Breast epithelium (tissue), 4 donors: ENCODE results near the gene TFG. TPM values are rescaled to one million over a fixed set of nuclear protein-coding genes. Genes with fewer than 3 reads are reported as not detected.

Experiments
- DNase-seq, 2 donors: peaks; one replicate each; pipeline ENCODE4 v3.0.0-alpha.2; 2019; ENCODE audit warnings: low spot score in 2 of 2
- H3K27ac ChIP-seq, 2 donors: fragments of 200-600 bp; sonication (generic) in 1 of 2; one replicate each; pipeline ENCODE4 v1.5.1; 2016 to 2019; ENCODE audit warnings: mild to moderate bottlenecking in 1 of 2
- H3K27me3 ChIP-seq, 2 donors: fragments of 200-600 bp; sonication (generic) in 1 of 2; one replicate each; pipeline versions ENCODE4 v1.5.1 to v1.6.0; 2017 to 2019; ENCODE audit warnings: control low read depth in 1 of 2, mild to moderate bottlenecking in 1 of 2
- H3K36me3 ChIP-seq: fragments of 200-600 bp; one replicate; pipeline ENCODE4 v1.5.1; 2019
- H3K4me1 ChIP-seq, 2 donors: fragments of 200-600 bp; sonication (generic); one replicate each; pipeline ENCODE4 v1.5.1; 2016 to 2019; ENCODE audit warnings: control low read depth in 1 of 2
- H3K4me3 ChIP-seq, 3 donors: fragments of 200-600 bp; sonication (generic); 1 replicate in 2 of 3; 2 replicates in 1 of 3; pipeline ENCODE4 v1.5.1; 2016 to 2019; ENCODE audit warnings: mild to moderate bottlenecking in 3 of 3, moderate library complexity in 2 of 3
- H3K9me3 ChIP-seq, 2 donors: fragments of 200-600 bp; sonication (generic) in 1 of 2; one replicate each; pipeline ENCODE4 v1.5.1; 2016 to 2019; ENCODE audit warnings: control low read depth in 1 of 2
- POLR2A ChIP-seq: fragments of 450-650 bp; IDR thresholded peaks from one replicate; pipeline ENCODE4 v1.6.1; 2016; ENCODE audit warnings: antibody characterized with exemption, mild to moderate bottlenecking, moderate library complexity
- POLR2AphosphoS5 ChIP-seq, 3 donors: sonication (generic); formaldehyde crosslinking; IDR thresholded peaks; one replicate each; pipeline ENCODE4 v1.6.1; 2017; ENCODE audit warnings: antibody characterized with exemption in 3 of 3
- intact Hi-C: fragments of 100-400 bp; cut with DNase I; formaldehyde crosslinking; loops from one replicate; pipeline ENCODE4 v1.15.1; 2023; ENCODE audit warnings: low total_unique reads
- total RNA-seq, 3 donors: library from RNA; depleted of rRNA; stranded (reverse); fragments of >200 nt; gene quantifications; one replicate each; pipeline ENCODE4 v1.1.0, GENCODE V29; 2016
- TF ChIP-seq, protein P1 (sequence below), 3 donors: fragments of 450-650 bp; IDR thresholded peaks; one replicate each; pipeline ENCODE4 v1.5.1; 2016 to 2017; ENCODE audit warnings: antibody characterized with exemption in 3 of 3, mild to moderate bottlenecking in 3 of 3, moderate library complexity in 3 of 3

Gene TFG
- total RNA-seq, 3 donors from 2014 or later, result 72.4 to 77.0 (median 72.8) TPM

DNA sequence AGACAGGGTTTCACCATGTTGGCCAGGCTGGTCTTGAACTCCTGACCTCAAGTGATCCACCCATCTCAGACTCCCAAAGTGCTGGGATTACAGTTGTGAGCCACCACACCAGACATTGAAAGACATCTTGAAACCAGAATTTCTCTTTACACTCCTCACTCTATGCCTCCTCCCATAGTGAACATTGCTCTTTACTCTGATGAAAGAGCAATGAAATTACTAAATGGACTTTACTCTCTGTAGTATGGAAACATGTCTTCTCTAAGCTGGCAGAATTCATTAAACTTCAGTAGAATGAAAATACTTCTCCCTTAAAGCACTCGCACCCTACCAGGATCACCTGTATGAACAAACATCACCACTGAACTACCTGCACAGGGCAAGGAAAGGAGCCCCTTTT, 27.8 kb upstream of the TFG start:
- no peaks in the 10 kb centered on the region for H3K9me3 ChIP-seq
- H3K4me1 ChIP-seq, result no peaks in the 10 kb centered on the region
- intact Hi-C loops, result no loop called here
- no peaks in the 10 kb centered on the region for H3K36me3 ChIP-seq
- DNase-seq, result no peak
- TF ChIP-seq, protein P1, sequence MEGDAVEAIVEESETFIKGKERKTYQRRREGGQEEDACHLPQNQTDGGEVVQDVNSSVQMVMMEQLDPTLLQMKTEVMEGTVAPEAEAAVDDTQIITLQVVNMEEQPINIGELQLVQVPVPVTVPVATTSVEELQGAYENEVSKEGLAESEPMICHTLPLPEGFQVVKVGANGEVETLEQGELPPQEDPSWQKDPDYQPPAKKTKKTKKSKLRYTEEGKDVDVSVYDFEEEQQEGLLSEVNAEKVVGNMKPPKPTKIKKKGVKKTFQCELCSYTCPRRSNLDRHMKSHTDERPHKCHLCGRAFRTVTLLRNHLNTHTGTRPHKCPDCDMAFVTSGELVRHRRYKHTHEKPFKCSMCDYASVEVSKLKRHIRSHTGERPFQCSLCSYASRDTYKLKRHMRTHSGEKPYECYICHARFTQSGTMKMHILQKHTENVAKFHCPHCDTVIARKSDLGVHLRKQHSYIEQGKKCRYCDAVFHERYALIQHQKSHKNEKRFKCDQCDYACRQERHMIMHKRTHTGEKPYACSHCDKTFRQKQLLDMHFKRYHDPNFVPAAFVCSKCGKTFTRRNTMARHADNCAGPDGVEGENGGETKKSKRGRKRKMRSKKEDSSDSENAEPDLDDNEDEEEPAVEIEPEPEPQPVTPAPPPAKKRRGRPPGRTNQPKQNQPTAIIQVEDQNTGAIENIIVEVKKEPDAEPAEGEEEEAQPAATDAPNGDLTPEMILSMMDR (IDR thresholded peaks at IDR 0.05), result no peak
- TF ChIP-seq POLR2AphosphoS5 (IDR thresholded peaks at IDR 0.05) (no peak), POLR2A (no peak)
- no peak overlapping the region for H3K27ac ChIP-seq
- H3K4me3 ChIP-seq, result no peak overlapping the region
- H3K27me3 ChIP-seq, result no peaks in the 10 kb centered on the region

DNA sequence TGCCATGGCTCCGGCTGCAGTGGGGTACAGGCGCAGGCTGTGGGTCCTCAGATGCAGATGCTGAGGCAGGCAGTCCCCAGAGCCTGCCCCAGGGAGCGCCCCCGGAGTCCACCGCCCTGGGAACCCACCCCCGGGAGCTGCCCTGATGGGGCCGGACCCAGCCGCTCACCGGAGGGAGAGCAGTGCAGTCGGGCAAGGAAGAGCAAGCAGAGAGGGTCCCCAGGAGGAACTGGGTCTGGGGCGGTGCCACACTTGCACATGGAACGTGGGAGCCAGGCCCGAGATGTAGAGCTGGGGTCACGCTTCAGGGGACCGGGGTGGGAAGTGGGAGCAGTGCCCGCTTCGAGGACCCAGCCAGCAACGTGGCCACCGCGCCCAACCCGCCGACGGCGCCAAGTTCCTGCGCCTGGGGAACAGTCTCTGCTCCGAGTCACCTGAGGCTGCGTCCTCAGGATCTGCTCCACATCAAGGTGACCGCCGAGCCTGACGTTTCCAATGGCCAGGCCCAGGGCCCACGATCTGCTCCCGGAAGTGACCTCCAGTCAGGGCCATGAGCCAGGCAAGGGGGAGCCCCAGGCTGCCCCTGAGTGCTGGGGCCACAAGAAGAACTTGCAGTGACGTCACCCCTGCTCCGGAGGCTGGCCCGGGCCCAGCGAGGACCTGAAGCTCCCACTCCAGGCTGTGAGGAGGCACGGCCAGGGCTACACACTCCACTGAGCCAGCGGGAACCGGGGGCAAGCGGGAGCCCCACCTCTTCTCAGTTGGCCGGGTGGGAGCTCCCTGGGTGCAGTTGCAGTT, 27.0 kb upstream of the TFG start:
- intact Hi-C loops, result no loop called here
- no peak for DNase-seq
- TF ChIP-seq POLR2AphosphoS5 (IDR thresholded peaks at IDR 0.05) (no peak), POLR2A (no peak)
- TF ChIP-seq, protein P1 (IDR thresholded peaks at IDR 0.05), result no peak
- Histone ChIP-seq H3K4me1 (no peaks in the 10 kb centered on the region), H3K9me3 (no peaks in the 10 kb centered on the region), H3K27me3 (no peaks in the 10 kb centered on the region), H3K36me3 (no peaks in the 10 kb centered on the region), H3K4me3 (no peak overlapping the region), H3K27ac (no peak overlapping the region)

DNA sequence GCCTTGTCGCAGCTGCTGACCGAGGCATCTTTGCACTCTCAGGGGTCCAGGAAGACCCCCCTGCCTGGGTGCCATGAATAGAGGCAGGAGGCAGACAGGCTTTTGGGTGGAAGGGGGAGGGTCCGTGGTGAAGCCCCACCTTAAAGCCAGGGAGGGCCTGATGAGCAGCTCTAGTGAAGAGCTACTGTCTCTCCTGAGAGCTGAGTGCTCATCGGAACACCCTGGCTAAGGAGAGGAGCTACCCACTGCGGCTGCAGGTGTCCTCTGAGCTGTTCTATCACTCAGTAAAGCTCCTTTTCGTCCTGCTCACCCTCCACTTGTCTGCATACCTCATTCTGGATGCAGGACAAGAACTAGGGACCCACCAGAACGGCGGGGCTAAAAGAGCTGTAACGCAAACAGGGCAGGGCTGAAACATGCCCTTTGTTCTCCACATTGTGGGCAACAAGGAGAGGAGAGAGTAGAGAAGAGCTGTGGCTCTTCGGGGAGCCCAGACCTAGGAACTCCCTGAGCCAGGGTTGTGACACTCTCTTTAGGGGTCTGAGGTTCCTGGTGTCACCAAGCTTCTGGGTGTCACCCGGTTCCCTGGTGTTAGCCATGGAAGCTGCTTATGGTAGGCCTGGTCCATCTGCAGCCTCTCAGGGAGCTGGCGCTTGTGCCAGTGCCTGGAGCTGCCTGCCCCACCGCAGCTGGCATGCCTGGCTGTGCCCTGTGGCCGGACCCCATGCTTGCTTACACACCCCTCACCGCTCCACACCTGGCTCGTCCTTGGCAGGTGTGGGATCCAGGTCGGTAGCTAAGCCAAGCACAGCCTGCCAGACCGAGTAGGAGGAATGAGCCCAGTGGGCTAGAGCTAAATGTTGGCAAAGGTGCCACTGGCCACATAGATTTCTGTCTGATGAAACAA, 26.2 kb upstream of the TFG start:
- no peak for DNase-seq
- Histone ChIP-seq H3K27me3 (no peaks in the 10 kb centered on the region), H3K4me3 (no peak overlapping the region), H3K27ac (no peak overlapping the region), H3K9me3 (no peaks in the 10 kb centered on the region), H3K36me3 (no peaks in the 10 kb centered on the region), H3K4me1 (no peaks in the 10 kb centered on the region)
- TF ChIP-seq POLR2A (no peak), POLR2AphosphoS5 (IDR thresholded peaks at IDR 0.05) (no peak)
- intact Hi-C loops, result no loop called here

DNA sequence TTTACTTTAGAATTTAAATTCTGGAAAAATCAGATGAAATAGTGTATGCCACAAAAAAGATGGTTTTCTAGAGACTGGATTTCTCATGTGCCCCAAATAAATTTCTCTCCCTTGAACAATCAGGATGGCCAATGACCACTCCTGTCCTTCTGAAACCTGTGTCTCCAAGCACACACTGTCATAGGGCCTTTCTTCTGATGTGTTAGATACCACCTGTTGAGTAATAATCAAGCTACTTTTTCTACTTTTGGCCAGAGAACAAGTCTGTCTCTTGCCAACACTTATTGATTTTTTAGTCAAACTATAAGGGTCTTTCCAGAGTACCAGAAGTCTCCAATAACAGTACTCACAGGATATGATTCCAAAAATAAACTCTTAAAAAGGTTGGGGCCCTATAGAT, 16.1 kb upstream of the TFG start:
- no peaks in the 10 kb centered on the region for H3K4me1 ChIP-seq
- intact Hi-C loops, result no loop called here
- TF ChIP-seq, protein P1 (IDR thresholded peaks at IDR 0.05), result no peak
- TF ChIP-seq POLR2AphosphoS5 (IDR thresholded peaks at IDR 0.05), result no peak
- TF ChIP-seq POLR2A, result no peak
- no peaks in the 10 kb centered on the region for H3K36me3 ChIP-seq
- H3K27ac ChIP-seq, result no peak overlapping the region
- H3K9me3 ChIP-seq, result no peaks in the 10 kb centered on the region
- H3K4me3 ChIP-seq, result no peak overlapping the region
- DNase-seq, result no peak
- no peaks in the 10 kb centered on the region for H3K27me3 ChIP-seq

DNA sequence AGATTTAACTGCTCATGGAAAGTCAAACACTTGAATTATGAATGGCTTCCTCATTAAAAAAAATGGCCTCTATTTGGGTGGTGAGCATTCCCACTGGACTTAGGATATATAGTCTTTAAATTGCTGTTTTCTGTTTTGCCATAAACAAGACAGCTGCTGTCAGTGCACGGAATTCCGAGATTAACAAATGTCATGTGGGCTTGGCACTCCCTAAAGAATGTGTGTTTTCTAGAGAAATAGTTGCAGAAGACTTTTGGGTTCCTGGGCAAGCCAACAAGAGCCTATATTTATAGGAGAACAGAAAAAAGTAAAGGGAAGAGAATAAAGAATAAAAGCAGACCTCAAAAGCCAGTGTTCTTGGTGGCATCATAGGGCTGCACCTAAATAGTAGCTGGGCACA, 13.6 kb upstream of the TFG start:
- Histone ChIP-seq H3K4me1 (no peaks in the 10 kb centered on the region), H3K36me3 (no peaks in the 10 kb centered on the region), H3K4me3 (no peak overlapping the region), H3K9me3 (no peaks in the 10 kb centered on the region), H3K27ac (no peak overlapping the region), H3K27me3 (no peaks in the 10 kb centered on the region)
- DNase-seq, result no peak
- TF ChIP-seq POLR2AphosphoS5 (IDR thresholded peaks at IDR 0.05) (no peak), POLR2A (no peak)
- TF ChIP-seq, protein P1 (IDR thresholded peaks at IDR 0.05), result no peak
- intact Hi-C loops, result no loop called here
